K562 (cell line): ENCODE data around the gene PPOX. TPM values are rescaled to one million over a fixed set of nuclear protein-coding genes. Genes with fewer than 3 reads are reported as not detected.

Experiments used
- ARID1B ChIP-seq: fragments of 450-650 bp; IDR thresholded peaks from 2 replicates; pipeline ENCODE4 v1.6.1; 2016; ENCODE audit warnings: antibody characterized with exemption, mild to moderate bottlenecking, inconsistent platforms
- ATF7 ChIP-seq: fragments of 450-650 bp; IDR thresholded peaks from 2 replicates; pipeline ENCODE4 v1.7.1; 2014; ENCODE audit warnings: mild to moderate bottlenecking, moderate library complexity
- NELFE ChIP-seq: IDR thresholded peaks from 2 replicates; pipeline ENCODE4 v1.6.1; 2011; ENCODE audit warnings: mild to moderate bottlenecking; ENCODE audit not compliant: insufficient read depth, insufficient read length
- POLR2B ChIP-seq: fragments of 450-650 bp; IDR thresholded peaks from 2 replicates; pipeline ENCODE4 v1.6.1; 2018; ENCODE audit warnings: low read depth; ENCODE audit not compliant: partially characterized antibody
- SOX6 ChIP-seq: fragments of 450-650 bp; IDR thresholded peaks from 2 replicates; pipeline ENCODE4 v1.6.1; 2014; ENCODE audit warnings: mild to moderate bottlenecking
- TAF7 ChIP-seq: fragments of 450-650 bp; IDR thresholded peaks from 2 replicates; pipeline ENCODE4 v1.6.1; 2016; ENCODE audit warnings: missing genetic modification characterization, missing compliant biosample characterization
- TCF3 ChIP-seq: sonication (generic); formaldehyde crosslinking; IDR thresholded peaks from 2 replicates; pipeline ENCODE4 v1.4.0; 2020; ENCODE audit warnings: mild to moderate bottlenecking, missing genetic modification reagents
- ZEB2 ChIP-seq: fragments of 450-650 bp; IDR thresholded peaks from 2 replicates; pipeline ENCODE4 v1.6.1; 2016
- ZNF12 ChIP-seq: sonication (generic); formaldehyde crosslinking; IDR thresholded peaks from 2 replicates; pipeline ENCODE4 v1.4.0; 2020; ENCODE audit warnings: mild to moderate bottlenecking, missing genetic modification reagents
- ZNF24 ChIP-seq: fragments of 450-650 bp; IDR thresholded peaks from 2 replicates; pipeline ENCODE4 v1.6.1; 2016
- ZNF76 ChIP-seq: fragments of 250-450 bp; sonication (Bioruptor Pico); IDR thresholded peaks from 2 replicates; pipeline ENCODE4 v1.4.0; 2020; ENCODE audit warnings: mild to moderate bottlenecking, moderate library complexity, borderline replicate concordance
- polyA plus RNA-seq, 8 experiments: library from polyadenylated mRNA; depleted of rRNA in 4 of 8; stranded (reverse) in 5 of 8; unstranded in 3 of 8; fragments of >200 nt; fragmentation: Nextera tagmentation in 2 of 8; fragmentation: Illumina TruSeq in 1 of 8; extraction: Ambion mirVana in 2 of 8; extraction: Trizol in 1 of 8; gene quantifications; 2 replicates each; pipeline versions ENCODE4 v1.2.1 to v1.2.3, GENCODE V29; 2011 to 2014; ENCODE audit warnings: inconsistent platforms in 1 of 8, missing spikeins in 1 of 8
- total RNA-seq, 7 experiments: library from RNA; depleted of rRNA in 6 of 7; stranded (reverse); fragments of >200 nt in 6 of 7; fragmentation: Illumina TruSeq in 2 of 7; extraction: Trizol in 2 of 7; gene quantifications; 2 replicates each; pipeline versions ENCODE4 v1.2.1 to v1.2.3, GENCODE V29; 2011 to 2021; ENCODE audit warnings: low replicate concordance in 1 of 7
- TF ChIP-seq, protein P1 (sequence below), 3 experiments: fragments of 200-800 bp in 1 of 3; sonication (Bioruptor generic) in 1 of 3; sonication (generic) in 1 of 3; formaldehyde crosslinking in 1 of 3; IDR thresholded peaks; 2 replicates each; pipeline versions ENCODE4 v1.6.1 to v1.8.0; 2016 to 2022; ENCODE audit warnings: mild to moderate bottlenecking in 2 of 3, missing compliant biosample characterization in 2 of 3, missing genetic modification characterization in 2 of 3, missing genetic modification reagents in 1 of 3
- TF ChIP-seq, protein P2 (sequence below): fragments of 450-650 bp; IDR thresholded peaks from 2 replicates; pipeline ENCODE4 v1.6.1; 2016
- TF ChIP-seq, protein P3 (sequence below): fragments of 250-450 bp; sonication (Bioruptor Pico); IDR thresholded peaks from 2 replicates; pipeline ENCODE4 v1.5.0; 2020; ENCODE audit warnings: mild to moderate bottlenecking
- TF ChIP-seq, protein P4 (sequence below), 2 experiments: fragments of 200-800 bp in 1 of 2; sonication (Bioruptor generic) in 1 of 2; sonication (generic) in 1 of 2; formaldehyde crosslinking in 1 of 2; IDR thresholded peaks in 1 of 2; conservative IDR thresholded peaks in 1 of 2; 2 replicates each; pipeline versions ENCODE4 v1.5.0 to v1.6.1; 2016 to 2020; ENCODE audit warnings: missing compliant biosample characterization in 1 of 2, missing genetic modification characterization in 1 of 2, missing genetic modification reagents in 1 of 2
- TF ChIP-seq, protein P5 (sequence below): fragments of 450-650 bp; IDR thresholded peaks from 2 replicates; pipeline ENCODE4 v1.6.1; 2017; ENCODE audit warnings: mild to moderate bottlenecking, moderate library complexity
- TF ChIP-seq, protein P6 (sequence below): sonication (generic); formaldehyde crosslinking; IDR thresholded peaks from 2 replicates; pipeline ENCODE4 v1.8.1; 2023; ENCODE audit warnings: mild to moderate bottlenecking, missing genetic modification reagents

The PPOX gene
- total and polyA plus RNA-seq, 9 of the 15 experiments (the other 6 are each of a cell fraction or from before 2014, with no cell fraction given), result 17.0 to 57.1 (median 38.9) TPM

DNA sequence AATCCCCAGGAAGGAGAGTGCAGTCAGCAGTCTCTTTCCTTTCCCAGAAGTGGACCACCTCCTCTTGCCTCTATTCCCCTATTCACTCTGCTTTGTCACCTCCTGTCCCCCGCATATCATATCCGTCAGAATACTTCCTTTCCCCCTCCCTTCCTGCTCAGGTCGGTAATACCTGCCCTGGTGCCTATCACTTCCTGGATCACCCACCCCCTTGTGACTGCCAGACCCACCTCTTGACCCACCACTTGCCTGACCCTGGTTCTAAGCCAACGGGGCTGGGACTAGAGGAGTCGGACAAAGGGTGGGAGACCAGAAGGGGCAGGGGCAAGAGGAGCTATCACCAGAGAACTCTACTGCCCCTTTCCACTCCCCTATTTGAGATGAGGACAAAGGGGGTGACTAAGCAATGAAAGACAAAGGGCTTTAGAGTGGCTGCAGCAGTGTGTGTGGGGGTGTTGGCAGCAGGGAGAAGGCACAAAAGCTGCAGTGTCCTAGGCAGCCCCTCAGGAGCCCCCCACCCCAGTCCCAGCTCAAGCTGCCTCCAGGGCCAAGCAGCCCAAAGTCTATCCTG lies 34.3 kb downstream of the PPOX start (continued):
- TF ChIP-seq, protein P1, sequence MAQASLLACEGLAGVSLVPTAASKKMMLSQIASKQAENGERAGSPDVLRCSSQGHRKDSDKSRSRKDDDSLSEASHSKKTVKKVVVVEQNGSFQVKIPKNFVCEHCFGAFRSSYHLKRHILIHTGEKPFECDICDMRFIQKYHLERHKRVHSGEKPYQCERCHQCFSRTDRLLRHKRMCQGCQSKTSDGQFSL (CRISPR knock-in tag; IDR thresholded peaks at IDR 0.05), result peak; percentile 75; the same call in 1 of the 2 replicates
- TF ChIP-seq, protein P1 (tag; IDR thresholded peaks at IDR 0.05), result no peak
- peak; percentile 45 for TF ChIP-seq ARID1B
- TF ChIP-seq SOX6, result peak; percentile 72
- TF ChIP-seq, protein P2, sequence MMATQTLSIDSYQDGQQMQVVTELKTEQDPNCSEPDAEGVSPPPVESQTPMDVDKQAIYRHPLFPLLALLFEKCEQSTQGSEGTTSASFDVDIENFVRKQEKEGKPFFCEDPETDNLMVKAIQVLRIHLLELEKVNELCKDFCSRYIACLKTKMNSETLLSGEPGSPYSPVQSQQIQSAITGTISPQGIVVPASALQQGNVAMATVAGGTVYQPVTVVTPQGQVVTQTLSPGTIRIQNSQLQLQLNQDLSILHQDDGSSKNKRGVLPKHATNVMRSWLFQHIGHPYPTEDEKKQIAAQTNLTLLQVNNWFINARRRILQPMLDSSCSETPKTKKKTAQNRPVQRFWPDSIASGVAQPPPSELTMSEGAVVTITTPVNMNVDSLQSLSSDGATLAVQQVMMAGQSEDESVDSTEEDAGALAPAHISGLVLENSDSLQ, result peak; percentile 46; the same call in 1 of the 2 replicates
- no peak for TF ChIP-seq ZNF12 (CRISPR knock-in tag)
- TF ChIP-seq TCF3 (CRISPR knock-in tag), result no peak
- TF ChIP-seq, protein P3, sequence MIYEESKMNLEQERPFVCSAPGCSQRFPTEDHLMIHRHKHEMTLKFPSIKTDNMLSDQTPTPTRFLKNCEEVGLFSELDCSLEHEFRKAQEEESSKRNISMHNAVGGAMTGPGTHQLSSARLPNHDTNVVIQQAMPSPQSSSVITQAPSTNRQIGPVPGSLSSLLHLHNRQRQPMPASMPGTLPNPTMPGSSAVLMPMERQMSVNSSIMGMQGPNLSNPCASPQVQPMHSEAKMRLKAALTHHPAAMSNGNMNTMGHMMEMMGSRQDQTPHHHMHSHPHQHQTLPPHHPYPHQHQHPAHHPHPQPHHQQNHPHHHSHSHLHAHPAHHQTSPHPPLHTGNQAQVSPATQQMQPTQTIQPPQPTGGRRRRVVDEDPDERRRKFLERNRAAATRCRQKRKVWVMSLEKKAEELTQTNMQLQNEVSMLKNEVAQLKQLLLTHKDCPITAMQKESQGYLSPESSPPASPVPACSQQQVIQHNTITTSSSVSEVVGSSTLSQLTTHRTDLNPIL (CRISPR knock-in tag), result no peak
- TF ChIP-seq ZEB2, result peak; percentile 49; the same call in 1 of the 2 replicates
- no peak for TF ChIP-seq ZNF24
- TF ChIP-seq, protein P4, sequence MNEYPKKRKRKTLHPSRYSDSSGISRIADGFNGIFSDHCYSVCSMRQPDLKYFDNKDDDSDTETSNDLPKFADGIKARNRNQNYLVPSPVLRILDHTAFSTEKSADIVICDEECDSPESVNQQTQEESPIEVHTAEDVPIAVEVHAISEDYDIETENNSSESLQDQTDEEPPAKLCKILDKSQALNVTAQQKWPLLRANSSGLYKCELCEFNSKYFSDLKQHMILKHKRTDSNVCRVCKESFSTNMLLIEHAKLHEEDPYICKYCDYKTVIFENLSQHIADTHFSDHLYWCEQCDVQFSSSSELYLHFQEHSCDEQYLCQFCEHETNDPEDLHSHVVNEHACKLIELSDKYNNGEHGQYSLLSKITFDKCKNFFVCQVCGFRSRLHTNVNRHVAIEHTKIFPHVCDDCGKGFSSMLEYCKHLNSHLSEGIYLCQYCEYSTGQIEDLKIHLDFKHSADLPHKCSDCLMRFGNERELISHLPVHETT (CRISPR knock-in tag; conservative IDR thresholded peaks at IDR 0.05 in 1 of 2, IDR thresholded peaks at IDR 0.05 in 1 of 2), result no peak
- TF ChIP-seq, protein P5, sequence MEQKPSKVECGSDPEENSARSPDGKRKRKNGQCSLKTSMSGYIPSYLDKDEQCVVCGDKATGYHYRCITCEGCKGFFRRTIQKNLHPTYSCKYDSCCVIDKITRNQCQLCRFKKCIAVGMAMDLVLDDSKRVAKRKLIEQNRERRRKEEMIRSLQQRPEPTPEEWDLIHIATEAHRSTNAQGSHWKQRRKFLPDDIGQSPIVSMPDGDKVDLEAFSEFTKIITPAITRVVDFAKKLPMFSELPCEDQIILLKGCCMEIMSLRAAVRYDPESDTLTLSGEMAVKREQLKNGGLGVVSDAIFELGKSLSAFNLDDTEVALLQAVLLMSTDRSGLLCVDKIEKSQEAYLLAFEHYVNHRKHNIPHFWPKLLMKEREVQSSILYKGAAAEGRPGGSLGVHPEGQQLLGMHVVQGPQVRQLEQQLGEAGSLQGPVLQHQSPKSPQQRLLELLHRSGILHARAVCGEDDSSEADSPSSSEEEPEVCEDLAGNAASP, result no peak
- peak; percentile 7; the same call in 1 of the 2 replicates for TF ChIP-seq TAF7 (tag)
- TF ChIP-seq, protein P6, sequence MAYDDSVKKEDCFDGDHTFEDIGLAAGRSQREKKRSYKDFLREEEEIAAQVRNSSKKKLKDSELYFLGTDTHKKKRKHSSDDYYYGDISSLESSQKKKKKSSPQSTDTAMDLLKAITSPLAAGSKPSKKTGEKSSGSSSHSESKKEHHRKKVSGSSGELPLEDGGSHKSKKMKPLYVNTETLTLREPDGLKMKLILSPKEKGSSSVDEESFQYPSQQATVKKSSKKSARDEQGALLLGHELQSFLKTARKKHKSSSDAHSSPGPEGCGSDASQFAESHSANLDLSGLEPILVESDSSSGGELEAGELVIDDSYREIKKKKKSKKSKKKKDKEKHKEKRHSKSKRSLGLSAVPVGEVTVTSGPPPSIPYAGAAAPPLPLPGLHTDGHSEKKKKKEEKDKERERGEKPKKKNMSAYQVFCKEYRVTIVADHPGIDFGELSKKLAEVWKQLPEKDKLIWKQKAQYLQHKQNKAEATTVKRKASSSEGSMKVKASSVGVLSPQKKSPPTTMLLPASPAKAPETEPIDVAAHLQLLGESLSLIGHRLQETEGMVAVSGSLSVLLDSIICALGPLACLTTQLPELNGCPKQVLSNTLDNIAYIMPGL (CRISPR knock-in tag), result no peak
- TF ChIP-seq ATF7, result no peak
- peak; percentile 39 for TF ChIP-seq POLR2B
- no peak for TF ChIP-seq ZNF76 (CRISPR knock-in tag)
- no peak for TF ChIP-seq NELFE
